IMR-90 (cell line): ENCODE data around the gene STARD10.

ENCODE experiments used
- CHD1 ChIP-seq: IDR thresholded peaks from 2 replicates; pipeline ENCODE4 v1.6.1; 2012; ENCODE audit warnings: low read depth, low read length, improper control_type of control experiment
- POLR2A ChIP-seq: IDR thresholded peaks from 2 replicates; pipeline ENCODE4 v1.6.1; 2012; ENCODE audit warnings: mild to moderate bottlenecking, low read depth, low read length
- TF ChIP-seq, protein P1 (sequence below): conservative IDR thresholded peaks from 2 replicates; pipeline ENCODE4 v1.5.1; 2012; ENCODE audit warnings: mild to moderate bottlenecking, low read depth, low read length, improper control_type of control experiment
- TF ChIP-seq, protein P2 (sequence below): fragments of 150-350 bp; IDR thresholded peaks from 2 replicates; pipeline ENCODE4 v1.6.1; 2017; ENCODE audit warnings: mild to moderate bottlenecking, antibody characterized with exemption, low read length, low read depth

DNA sequence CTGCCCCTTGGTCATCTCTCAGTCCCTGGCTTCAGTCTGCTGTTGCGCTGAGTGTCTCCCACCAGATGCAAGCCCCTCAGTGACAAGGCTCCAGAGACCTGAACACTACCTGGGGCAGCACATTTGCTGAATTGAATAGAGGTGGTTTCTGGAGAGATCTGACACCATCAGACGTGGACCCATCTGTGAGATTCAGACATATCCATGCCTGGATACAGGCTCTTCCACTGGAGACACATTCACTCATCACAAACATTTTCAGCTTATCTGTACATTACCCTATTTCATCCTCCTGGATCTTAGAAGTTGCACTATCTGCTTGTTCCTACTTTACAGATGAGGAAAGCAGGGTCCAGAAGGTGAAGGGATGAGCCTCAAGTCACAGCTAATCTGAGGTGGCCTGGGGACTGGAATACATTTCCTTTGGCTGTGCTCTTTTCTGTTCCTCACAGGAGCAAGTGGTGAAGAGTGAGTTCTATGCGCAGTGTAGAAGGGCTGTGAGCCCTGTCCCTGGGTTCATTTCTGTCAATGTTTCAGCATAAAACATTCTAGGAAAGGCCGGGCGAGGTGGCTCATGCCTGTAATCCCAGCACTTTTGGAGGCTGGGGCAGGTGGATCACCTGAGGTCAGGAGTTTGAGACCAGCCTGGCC is 39.4 kb upstream of the STARD10 start:
- TF ChIP-seq, protein P1, sequence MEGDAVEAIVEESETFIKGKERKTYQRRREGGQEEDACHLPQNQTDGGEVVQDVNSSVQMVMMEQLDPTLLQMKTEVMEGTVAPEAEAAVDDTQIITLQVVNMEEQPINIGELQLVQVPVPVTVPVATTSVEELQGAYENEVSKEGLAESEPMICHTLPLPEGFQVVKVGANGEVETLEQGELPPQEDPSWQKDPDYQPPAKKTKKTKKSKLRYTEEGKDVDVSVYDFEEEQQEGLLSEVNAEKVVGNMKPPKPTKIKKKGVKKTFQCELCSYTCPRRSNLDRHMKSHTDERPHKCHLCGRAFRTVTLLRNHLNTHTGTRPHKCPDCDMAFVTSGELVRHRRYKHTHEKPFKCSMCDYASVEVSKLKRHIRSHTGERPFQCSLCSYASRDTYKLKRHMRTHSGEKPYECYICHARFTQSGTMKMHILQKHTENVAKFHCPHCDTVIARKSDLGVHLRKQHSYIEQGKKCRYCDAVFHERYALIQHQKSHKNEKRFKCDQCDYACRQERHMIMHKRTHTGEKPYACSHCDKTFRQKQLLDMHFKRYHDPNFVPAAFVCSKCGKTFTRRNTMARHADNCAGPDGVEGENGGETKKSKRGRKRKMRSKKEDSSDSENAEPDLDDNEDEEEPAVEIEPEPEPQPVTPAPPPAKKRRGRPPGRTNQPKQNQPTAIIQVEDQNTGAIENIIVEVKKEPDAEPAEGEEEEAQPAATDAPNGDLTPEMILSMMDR = no peak
- no peak for TF ChIP-seq POLR2A
- TF ChIP-seq, protein P2, sequence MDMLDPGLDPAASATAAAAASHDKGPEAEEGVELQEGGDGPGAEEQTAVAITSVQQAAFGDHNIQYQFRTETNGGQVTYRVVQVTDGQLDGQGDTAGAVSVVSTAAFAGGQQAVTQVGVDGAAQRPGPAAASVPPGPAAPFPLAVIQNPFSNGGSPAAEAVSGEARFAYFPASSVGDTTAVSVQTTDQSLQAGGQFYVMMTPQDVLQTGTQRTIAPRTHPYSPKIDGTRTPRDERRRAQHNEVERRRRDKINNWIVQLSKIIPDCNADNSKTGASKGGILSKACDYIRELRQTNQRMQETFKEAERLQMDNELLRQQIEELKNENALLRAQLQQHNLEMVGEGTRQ = no peak
- TF ChIP-seq CHD1 = no peak
